Measurements from ENCODE around the gene KCNQ1. TPM values are rescaled to one million over a fixed set of nuclear protein-coding genes. Genes with fewer than 3 reads are reported as not detected.

KCNQ1 gene
- total and polyA plus RNA-seq, 9 donors, result 1.4 to 17.2 (median 3.8) TPM

GRCh38 chr11:2803186-2804091, 358.6 kb downstream of the KCNQ1 start:
- peak; percentile 9 to 28 (median 21) for DNase-seq
- TF ChIP-seq CTCF (IDR thresholded peaks at IDR 0.05), result no peak

GRCh38 chr11:2804189-2804588, 359.4 kb downstream of the KCNQ1 start:
- 91 to 93% (median 92%) methylated on average over 10 of the region's 10 CpGs for WGBS, 3 donors
- H3K4me1 ChIP-seq (ENCODE audit: insufficient read depth), result peaks cover 14% of the 10 kb centered on the region
- TF ChIP-seq EP300 (IDR thresholded peaks at IDR 0.05) (no peak), CTCF (IDR thresholded peaks at IDR 0.05) (no peak), POLR2A (IDR thresholded peaks at IDR 0.05) (no peak)
- H3K4me3 ChIP-seq, result no peak overlapping the region
- no peaks in the 10 kb centered on the region for H3K36me3 ChIP-seq
- peak in 4 of 5 donors; percentile 13 to 31 (median 16) for DNase-seq
- intact Hi-C loops (cut with DNase I), result no loop called here
- no peaks in the 10 kb centered on the region for H3K27me3 ChIP-seq
- no peaks in the 10 kb centered on the region for H3K9me3 ChIP-seq
- no peak overlapping the region for H3K27ac ChIP-seq

More at GRCh38 chr11:2803186-2804091, 358.6 kb downstream of the KCNQ1 start:
- H3K4me3 ChIP-seq, result no peak overlapping the region
- intact Hi-C loops (cut with DNase I), result no loop called here
- no peak overlapping the region for H3K27ac ChIP-seq
- no peaks in the 10 kb centered on the region for H3K9me3 ChIP-seq
- H3K36me3 ChIP-seq, result no peaks in the 10 kb centered on the region
- peaks cover 13% of the 10 kb centered on the region for H3K4me1 ChIP-seq (ENCODE audit: insufficient read depth)
- WGBS, 3 donors, result 91 to 95% (median 93%) methylated on average over 20 of the region's 20 CpGs
- H3K27me3 ChIP-seq, result no peaks in the 10 kb centered on the region

- Histone ChIP-seq H3K4me1 (ENCODE audit: insufficient read depth) (peaks cover 18% of the 10 kb centered on the region), H3K27me3 (no peaks in the 10 kb centered on the region), H3K9me3 (no peaks in the 10 kb centered on the region), H3K36me3 (no peaks in the 10 kb centered on the region), H3K4me3 (no peak overlapping the region), H3K27ac (peak overlapping the region in 1 of 2 donors; percentile 86)
- DNase-seq, result peak; percentile 11 to 39 (median 30)
- no peak for TF ChIP-seq CTCF (IDR thresholded peaks at IDR 0.05)
- TF ChIP-seq EP300 (IDR thresholded peaks at IDR 0.05), result no peak
- TF ChIP-seq POLR2A (IDR thresholded peaks at IDR 0.05), result no peak
- intact Hi-C loops (cut with DNase I), result loop anchor here in 1 of 4 donors (5.0 kb wide), 1 partner anchor 77 kb away; no protein-coding TSS in a partner anchor
- WGBS, 3 donors, result 88 to 91% (median 90%) methylated on average over 19 of the region's 19 CpGs
These were observed 360.0 kb downstream of the KCNQ1 start for GRCh38 chr11:2804701-2805387.

- peak in 4 of 5 donors; percentile 15 to 47 (median 22) for DNase-seq
- Histone ChIP-seq H3K36me3 (no peaks in the 10 kb centered on the region), H3K27ac (peak overlapping the region in 1 of 2 donors; percentile 86), H3K27me3 (no peaks in the 10 kb centered on the region), H3K4me1 (ENCODE audit: insufficient read depth) (peaks cover 18% of the 10 kb centered on the region), H3K4me3 (no peak overlapping the region), H3K9me3 (no peaks in the 10 kb centered on the region)
- TF ChIP-seq EP300 (IDR thresholded peaks at IDR 0.05) (no peak), CTCF (IDR thresholded peaks at IDR 0.05) (no peak), POLR2A (IDR thresholded peaks at IDR 0.05) (no peak)
- WGBS, 3 donors, result 46 to 65% (median 56%) methylated on average over 20 of the region's 20 CpGs
- intact Hi-C loops (cut with DNase I), result loop anchor here in 1 of 4 donors (5.0 kb wide), 1 partner anchor 77 kb away; no protein-coding TSS in a partner anchor
These were observed 360.7 kb downstream of the KCNQ1 start for GRCh38 chr11:2805388-2806056.
